ENCODE results near the gene XXYLT1.

DNA sequence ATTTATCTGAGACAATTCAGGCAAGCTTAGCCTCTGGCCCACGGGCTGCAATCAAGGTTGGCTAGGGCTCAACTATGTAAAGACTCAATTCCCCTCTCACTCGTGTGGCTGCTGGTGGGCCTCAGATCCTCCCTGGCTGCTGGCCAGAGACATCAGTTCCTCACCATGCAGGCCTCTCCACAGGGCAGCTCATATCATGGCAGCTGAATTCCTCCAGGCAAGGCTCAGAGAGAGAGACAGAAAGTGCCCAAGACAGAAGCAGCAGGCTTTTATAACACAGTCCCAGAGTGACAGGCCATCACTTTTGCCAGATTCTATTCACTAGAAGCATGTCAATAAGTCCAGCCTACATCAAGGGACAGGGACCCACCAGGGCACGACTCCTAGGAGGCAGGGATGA lies 63.2 kb downstream of the XXYLT1 start:
- TF ChIP-seq, protein P1, sequence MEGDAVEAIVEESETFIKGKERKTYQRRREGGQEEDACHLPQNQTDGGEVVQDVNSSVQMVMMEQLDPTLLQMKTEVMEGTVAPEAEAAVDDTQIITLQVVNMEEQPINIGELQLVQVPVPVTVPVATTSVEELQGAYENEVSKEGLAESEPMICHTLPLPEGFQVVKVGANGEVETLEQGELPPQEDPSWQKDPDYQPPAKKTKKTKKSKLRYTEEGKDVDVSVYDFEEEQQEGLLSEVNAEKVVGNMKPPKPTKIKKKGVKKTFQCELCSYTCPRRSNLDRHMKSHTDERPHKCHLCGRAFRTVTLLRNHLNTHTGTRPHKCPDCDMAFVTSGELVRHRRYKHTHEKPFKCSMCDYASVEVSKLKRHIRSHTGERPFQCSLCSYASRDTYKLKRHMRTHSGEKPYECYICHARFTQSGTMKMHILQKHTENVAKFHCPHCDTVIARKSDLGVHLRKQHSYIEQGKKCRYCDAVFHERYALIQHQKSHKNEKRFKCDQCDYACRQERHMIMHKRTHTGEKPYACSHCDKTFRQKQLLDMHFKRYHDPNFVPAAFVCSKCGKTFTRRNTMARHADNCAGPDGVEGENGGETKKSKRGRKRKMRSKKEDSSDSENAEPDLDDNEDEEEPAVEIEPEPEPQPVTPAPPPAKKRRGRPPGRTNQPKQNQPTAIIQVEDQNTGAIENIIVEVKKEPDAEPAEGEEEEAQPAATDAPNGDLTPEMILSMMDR (IDR thresholded peaks at IDR 0.05; ENCODE audit: low read length) = no peak
- TF ChIP-seq EZH2 (IDR thresholded peaks at IDR 0.05; ENCODE audit: borderline replicate concordance, low read length) = no peak
